Measurements from ENCODE around the gene CCDC87.
"Not testable (repeated sequence)": the region's sequence is repeated elsewhere in the genome, so short reads cannot be mapped to it uniquely, and the experiment has no call there.

Gene CCDC87

GRCh38 chr11:66550887-66551286 is 42.0 kb downstream of the CCDC87 start:
- no peak for DNase-seq (ENCODE audit: low spot score)

- DNase-seq (ENCODE audit: low spot score): no peak
Measured at GRCh38 chr11:66549696-66550095, 43.2 kb downstream of the CCDC87 start.

- no peak for DNase-seq (ENCODE audit: low spot score)
Measured at GRCh38 chr11:66548774-66549630, 43.9 kb downstream of the CCDC87 start.

GRCh38 chr11:66548041-66548440 is 44.8 kb downstream of the CCDC87 start:
- no peak for DNase-seq (ENCODE audit: low spot score)

- no peak for DNase-seq (ENCODE audit: low spot score)
Measured at GRCh38 chr11:66547662-66548009, 45.2 kb downstream of the CCDC87 start.

GRCh38 chr11:66546966-66547661 is 45.7 kb downstream of the CCDC87 start:
- no peak for DNase-seq (ENCODE audit: low spot score)

- peak; percentile 39 for DNase-seq (ENCODE audit: low spot score)
Measured at GRCh38 chr11:66546368-66546965, 46.4 kb downstream of the CCDC87 start, which contains the start of gene ACTN3. Gene ACTN3 (plus strand): TSS chr11:66546903. CDS start chr11:66546938, 35 bp downstream.

GRCh38 chr11:66545701-66546367 is 47.0 kb downstream of the CCDC87 start, which contains the start of gene ZDHHC24:
Gene ZDHHC24 (minus strand): TSS chr11:66546048. CDS start chr11:66546003, 45 bp downstream.
- DNase-seq (ENCODE audit: low spot score): peak; percentile 99

- DNase-seq (ENCODE audit: low spot score): not testable (repeated sequence)
Measured at GRCh38 chr11:66544952-66545351, 47.9 kb downstream of the CCDC87 start.

- peak; percentile 72 for DNase-seq (ENCODE audit: low spot score)
Measured at GRCh38 chr11:66543263-66544107, 49.4 kb downstream of the CCDC87 start.

GRCh38 chr11:66542362-66542761 is 50.5 kb downstream of the CCDC87 start:
- peak; percentile 49 for DNase-seq (ENCODE audit: low spot score)

GRCh38 chr11:66541892-66542291 is 51.0 kb downstream of the CCDC87 start:
- no peak for DNase-seq (ENCODE audit: low spot score)

GRCh38 chr11:66540598-66540997 is 52.3 kb downstream of the CCDC87 start:
- DNase-seq (ENCODE audit: low spot score): not testable (repeated sequence)
